ENCODE results near the gene ZNF556.

- TF ChIP-seq CTCF (IDR thresholded peaks at IDR 0.05; ENCODE audit: low read depth, low read length, poor library complexity, severe bottlenecking) (peak; percentile 77), EZH2phosphoT487 (IDR thresholded peaks at IDR 0.05; ENCODE audit: borderline replicate concordance, low read length) (no peak)
These were observed 47.5 kb upstream of the ZNF556 start, which contains the start of gene ZNF554 for GRCh38 chr19:2819540-2820111.
